RPMI7951 (cell line): ENCODE results near the gene ZKSCAN3. TPM values are rescaled to one million over a fixed set of nuclear protein-coding genes. Genes with fewer than 3 reads are reported as not detected.
"Not testable (repeated sequence)": the region's sequence is repeated elsewhere in the genome, so short reads cannot be mapped to it uniquely, and the experiment has no call there.

Source experiments
- DNase-seq: peaks from one replicate; pipeline ENCODE4 v3.0.0-alpha.2; 2012; ENCODE audit warnings: low read depth
- total RNA-seq: library from RNA; depleted of rRNA; stranded (reverse); fragments of >200 nt; shearing (Covaris generic); gene quantifications from 2 replicates; pipeline ENCODE4 v1.2.3, GENCODE V29; 2014

The ZKSCAN3 gene
- total RNA-seq, 1 experiment from 2014 or later, result 4.3 TPM

GRCh38 chr6:28343898-28344677, 5.7 kb upstream of the ZKSCAN3 start:
- DNase-seq, result no peak

- DNase-seq, result no peak
Observed at GRCh38 chr6:28345201-28345600, 4.5 kb upstream of the ZKSCAN3 start.

GRCh38 chr6:28347119-28347518, 2.6 kb upstream of the ZKSCAN3 start:
- DNase-seq, result no peak

DNA sequence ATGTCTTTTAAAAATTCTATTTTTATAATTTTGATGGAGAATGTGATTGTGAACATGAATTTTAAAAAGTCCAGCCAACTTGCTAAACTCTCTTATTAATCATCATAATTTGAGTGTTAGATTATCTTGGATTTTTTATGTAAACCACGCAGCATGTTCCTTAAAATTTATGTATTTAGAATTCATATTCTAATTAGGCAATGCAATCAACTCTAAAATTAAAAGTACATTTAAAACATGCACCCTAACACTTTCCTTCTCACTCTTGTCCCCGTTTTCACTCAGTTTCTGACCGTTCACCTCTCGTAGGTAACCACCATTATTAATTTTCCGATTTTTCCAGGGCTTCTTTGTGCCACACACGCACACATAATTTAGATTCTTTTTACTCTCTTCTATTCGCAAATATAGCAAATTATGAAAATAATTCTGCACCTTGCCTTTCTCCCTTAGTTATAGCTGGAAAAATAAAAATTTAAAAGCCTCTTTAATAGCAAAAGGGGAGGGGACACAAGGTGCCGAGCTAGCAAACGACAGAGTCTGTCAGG, 329 bp upstream of the ZKSCAN3 start:
- DNase-seq, result no peak

DNA sequence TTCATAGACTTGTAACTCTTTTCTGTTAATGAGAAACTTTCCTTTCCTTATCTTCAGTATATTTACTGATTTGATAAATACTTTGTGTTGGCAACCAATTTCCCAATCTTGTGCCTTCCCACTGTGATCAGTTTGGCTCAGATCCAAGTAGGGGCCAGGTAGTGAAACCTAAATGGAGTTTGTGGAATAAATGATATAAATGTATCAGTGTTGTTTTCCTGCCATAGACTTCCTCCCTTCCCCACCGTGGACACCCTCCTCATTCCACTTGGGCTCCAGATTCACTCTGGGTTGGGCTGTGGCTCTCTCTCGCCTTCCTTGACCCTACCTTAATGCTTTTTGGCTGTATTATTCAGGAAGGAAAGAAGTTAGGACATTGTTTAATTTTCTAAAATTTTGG, 1.3 kb downstream of the ZKSCAN3 start:
- no peak for DNase-seq

DNA sequence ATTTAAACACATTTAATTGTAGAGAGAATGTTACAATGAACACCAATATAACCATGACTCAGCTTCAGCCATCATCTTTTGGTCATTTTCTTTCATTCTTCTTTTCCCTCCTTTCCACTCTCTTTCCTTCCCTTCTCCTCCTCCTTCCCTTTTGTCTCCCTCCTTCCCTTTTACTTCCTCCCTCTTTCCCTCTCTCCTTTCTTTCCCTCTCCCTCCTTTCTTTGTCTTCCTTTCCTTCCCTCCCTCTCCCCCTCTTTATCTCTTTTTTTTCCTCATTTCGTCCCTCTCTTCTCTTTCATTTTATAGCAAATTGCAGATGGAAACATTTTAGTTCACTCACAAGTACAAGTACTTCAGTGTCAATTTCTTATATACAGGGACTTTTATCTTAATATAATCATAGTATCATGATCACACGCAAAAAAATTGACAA, 1.8 kb downstream of the ZKSCAN3 start:
- no peak for DNase-seq

DNA sequence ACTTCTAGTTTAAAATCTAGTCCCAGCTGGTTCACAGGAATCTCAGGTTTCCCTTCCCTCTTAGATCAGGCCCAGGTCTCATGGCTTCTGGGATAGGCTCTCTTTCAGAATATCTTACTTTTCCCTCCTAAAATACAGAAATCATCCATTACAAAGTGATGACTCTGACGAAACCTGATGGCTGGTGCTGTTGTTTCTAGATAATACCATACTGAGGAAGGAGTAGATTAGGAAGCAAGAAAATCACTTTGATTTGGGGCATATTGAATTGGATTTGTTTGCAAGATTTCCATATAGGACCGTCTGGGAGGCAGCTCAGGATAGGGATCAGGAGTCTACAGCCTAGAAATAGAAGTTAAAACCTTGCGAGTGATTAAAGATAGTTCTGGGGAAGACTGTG, 3.6 kb downstream of the ZKSCAN3 start:
- DNase-seq, result no peak

- DNase-seq, result no peak
Observed at GRCh38 chr6:28353981-28354676, 4.4 kb downstream of the ZKSCAN3 start.

DNA sequence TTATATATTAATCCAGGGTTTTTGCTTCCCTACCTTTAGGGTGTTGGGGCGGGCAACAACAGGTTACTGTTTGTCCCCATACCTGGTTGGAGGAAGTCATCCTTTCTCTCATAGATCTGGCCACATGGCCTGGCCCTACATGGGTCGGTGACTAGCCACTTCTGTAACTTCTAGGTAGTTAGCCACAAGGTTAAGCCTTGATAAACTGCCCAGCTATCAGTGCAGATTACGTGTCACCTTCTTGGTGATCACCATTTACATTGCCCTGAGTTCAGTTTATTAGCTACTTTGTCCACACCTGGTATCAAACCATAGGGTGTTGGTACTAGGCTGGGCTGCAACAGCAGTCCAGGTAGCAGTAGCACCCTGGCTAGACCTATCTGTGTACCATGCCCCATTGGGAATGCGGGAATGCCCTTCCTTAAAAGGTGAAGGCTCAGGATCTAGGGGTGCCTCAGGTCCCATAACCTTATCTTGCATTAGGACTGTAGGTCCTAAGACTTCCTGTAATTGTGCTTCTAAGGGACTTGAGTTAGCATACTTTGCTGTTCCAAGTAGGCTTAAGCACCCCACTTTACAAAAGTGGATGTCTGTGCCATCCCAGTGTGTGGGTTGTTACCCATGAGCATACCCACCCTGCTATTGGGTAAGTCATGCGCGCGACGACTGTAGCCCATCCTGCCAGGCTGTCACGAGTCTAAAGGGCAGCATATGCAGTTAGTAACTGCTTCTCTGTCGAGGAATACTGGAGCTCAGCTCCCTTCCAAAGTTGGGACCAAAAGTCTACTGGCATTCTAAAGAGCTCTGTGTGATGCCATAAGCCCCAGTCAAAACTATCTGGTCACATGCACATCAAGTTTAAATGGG, 5.2 kb downstream of the ZKSCAN3 start:
- DNase-seq, result no peak

GRCh38 chr6:28355743-28356665, 6.3 kb downstream of the ZKSCAN3 start:
- peak; percentile 88 for DNase-seq

DNA sequence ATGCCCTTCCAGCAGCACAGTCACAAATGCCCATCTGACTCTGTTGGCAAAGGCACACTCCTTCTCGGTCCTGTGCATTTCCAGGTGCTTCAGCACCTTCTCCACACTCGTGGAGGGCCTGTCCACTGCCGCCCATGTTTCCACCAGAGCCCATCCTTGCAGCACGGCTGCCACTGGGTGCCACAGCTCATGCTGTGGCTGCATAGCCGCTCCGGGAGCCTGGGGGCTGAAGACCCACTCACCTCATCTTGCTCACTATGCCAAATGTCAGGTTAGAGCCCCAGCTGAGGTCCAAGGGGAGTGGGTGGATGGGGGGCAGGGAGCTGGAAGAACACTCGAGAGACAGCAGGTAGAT, 6.9 kb downstream of the ZKSCAN3 start:
- DNase-seq, result no peak

GRCh38 chr6:28357036-28357435, 7.3 kb downstream of the ZKSCAN3 start:
- no peak for DNase-seq

- not testable (repeated sequence) for DNase-seq
Observed at GRCh38 chr6:28359562-28359961, 9.8 kb downstream of the ZKSCAN3 start.

- no peak for DNase-seq
Observed at GRCh38 chr6:28360961-28361360, 11.2 kb downstream of the ZKSCAN3 start.

- DNase-seq, result not testable (repeated sequence)
Observed at GRCh38 chr6:28365590-28365989, 15.8 kb downstream of the ZKSCAN3 start.

- no peak for DNase-seq
Observed at GRCh38 chr6:28368522-28368921, 18.8 kb downstream of the ZKSCAN3 start.

GRCh38 chr6:28369463-28369862, 19.7 kb downstream of the ZKSCAN3 start:
- DNase-seq, result no peak

DNA sequence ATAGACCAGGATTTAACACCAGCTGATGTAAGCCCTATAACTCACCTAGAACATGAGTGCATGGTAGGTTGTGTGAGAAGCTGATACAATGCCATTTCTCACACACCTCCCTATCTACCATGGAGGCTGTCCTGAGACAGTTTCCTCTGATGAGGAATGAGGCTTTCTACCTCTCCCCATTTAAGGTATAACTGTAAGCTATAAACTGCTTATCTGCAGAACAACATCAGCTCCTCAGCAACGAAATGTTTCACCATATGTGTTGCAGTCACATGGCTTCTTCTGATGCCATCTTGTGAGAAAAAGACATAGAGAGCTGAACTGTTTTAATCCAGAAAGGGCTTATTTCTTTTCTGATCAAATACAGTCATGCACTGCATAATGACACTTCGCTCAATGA, 20.7 kb downstream of the ZKSCAN3 start:
- DNase-seq, result no peak

- no peak for DNase-seq
Observed at GRCh38 chr6:28371280-28371679, 21.5 kb downstream of the ZKSCAN3 start.

DNA sequence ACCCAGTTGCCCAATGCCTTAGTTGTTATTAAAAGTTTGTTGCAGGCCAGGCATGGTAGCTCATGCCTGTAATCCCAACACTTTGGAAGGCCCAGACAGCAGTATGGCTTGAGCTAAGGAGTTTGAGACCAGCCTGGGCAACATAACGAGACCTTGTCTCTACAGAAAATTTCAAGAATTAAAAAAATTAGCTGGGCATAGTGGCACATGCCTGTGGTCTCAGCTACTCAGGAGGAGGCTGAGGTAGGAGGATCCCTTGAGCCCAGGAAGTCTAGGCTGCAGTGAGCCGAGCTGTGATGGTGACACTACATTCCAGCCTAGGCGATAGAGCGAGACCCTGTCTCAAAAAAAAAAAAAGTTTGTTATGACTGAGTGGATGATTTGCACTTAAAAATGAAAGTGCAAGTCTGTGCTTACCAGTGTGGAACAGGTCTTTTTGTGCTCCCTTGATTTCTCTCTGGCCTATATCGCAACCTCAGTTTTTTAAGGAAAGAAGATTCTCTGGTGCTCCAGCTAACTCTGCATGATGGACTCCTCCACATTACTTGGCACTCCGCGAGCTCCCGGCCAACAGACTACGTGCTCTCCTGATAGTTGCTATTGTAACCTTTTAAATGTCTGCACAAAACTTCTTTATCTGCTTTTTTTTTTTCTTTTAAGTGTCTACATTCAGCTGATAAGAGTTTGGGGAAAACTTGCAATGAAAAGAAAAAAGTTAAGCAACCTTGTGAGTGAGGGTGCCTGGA, 22.1 kb downstream of the ZKSCAN3 start:
- DNase-seq, result no peak
